C4-2B (cell line): ENCODE results near the gene ALG1L2.
"Not testable (repeated sequence)": the region's sequence is repeated elsewhere in the genome, so short reads cannot be mapped to it uniquely, and the experiment has no call there.

Experiments used
- ZFX ChIP-seq: fragments of 450-650 bp; IDR thresholded peaks from 2 replicates; pipeline ENCODE4 v1.6.1; 2017
- TF ChIP-seq, protein P1 (sequence below): fragments of 450-650 bp; conservative IDR thresholded peaks from 2 replicates; pipeline ENCODE4 v1.5.1; 2017; ENCODE audit warnings: mild to moderate bottlenecking

DNA sequence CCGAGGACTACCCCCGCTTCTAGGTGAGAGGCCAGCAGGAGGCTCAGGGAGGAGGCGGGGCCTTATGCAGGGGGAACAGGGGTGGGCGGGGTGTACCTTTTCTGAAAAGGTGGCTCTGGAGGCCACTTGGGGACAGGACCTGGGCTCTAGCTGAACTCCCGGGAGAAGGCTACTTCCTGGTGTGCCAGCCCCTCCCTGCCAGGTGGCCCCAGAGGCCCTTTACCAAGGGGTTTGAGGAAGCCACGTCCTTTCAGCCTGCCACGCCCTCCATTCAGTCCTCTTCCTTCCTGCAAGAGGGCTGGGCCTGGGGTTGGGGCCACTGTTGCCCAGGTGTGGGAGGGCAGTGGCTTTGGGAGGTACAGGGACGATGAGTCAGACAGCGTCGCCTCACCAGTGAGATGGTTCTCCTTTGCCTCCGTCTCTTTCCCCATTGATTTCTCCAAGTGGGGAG lies 12.9 kb downstream of the ALG1L2 start:
- TF ChIP-seq, protein P1, sequence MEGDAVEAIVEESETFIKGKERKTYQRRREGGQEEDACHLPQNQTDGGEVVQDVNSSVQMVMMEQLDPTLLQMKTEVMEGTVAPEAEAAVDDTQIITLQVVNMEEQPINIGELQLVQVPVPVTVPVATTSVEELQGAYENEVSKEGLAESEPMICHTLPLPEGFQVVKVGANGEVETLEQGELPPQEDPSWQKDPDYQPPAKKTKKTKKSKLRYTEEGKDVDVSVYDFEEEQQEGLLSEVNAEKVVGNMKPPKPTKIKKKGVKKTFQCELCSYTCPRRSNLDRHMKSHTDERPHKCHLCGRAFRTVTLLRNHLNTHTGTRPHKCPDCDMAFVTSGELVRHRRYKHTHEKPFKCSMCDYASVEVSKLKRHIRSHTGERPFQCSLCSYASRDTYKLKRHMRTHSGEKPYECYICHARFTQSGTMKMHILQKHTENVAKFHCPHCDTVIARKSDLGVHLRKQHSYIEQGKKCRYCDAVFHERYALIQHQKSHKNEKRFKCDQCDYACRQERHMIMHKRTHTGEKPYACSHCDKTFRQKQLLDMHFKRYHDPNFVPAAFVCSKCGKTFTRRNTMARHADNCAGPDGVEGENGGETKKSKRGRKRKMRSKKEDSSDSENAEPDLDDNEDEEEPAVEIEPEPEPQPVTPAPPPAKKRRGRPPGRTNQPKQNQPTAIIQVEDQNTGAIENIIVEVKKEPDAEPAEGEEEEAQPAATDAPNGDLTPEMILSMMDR, result not testable (repeated sequence)
- not testable (repeated sequence) for TF ChIP-seq ZFX
